Inferior parietal cortex (tissue), 1 donor: ENCODE results near the gene DR1.
A peak's percentile ranks its signal among the peaks of the same experiment; 100 is the strongest.

Experiments used
- DNase-seq: peaks from one replicate; pipeline ENCODE4 v3.0.0-alpha.2; 2016; ENCODE audit errors: extremely low spot score

DR1 gene

GRCh38 chr1:93345633-93346420, at the start of gene DR1:
TSS of gene DR1 (plus strand) at chr1:93345907. CDS start at chr1:93346646, 739 bp downstream.
- peak; percentile 90 for DNase-seq

- no peak for DNase-seq
Observed at GRCh38 chr1:93296555-93297154, 49.1 kb upstream of the DR1 start.

GRCh38 chr1:93301131-93301530, 44.6 kb upstream of the DR1 start:
- DNase-seq: no peak

- no peak for DNase-seq
Observed at GRCh38 chr1:93302078-93302477, 43.6 kb upstream of the DR1 start.

GRCh38 chr1:93304716-93305138, 41.0 kb upstream of the DR1 start:
- DNase-seq: peak; percentile 87

GRCh38 chr1:93306920-93307319, 38.8 kb upstream of the DR1 start:
- no peak for DNase-seq

GRCh38 chr1:93313026-93313425, 32.7 kb upstream of the DR1 start:
- DNase-seq: no peak

GRCh38 chr1:93317207-93317606, 28.5 kb upstream of the DR1 start:
- DNase-seq: peak; percentile 14

- DNase-seq: no peak
Observed at GRCh38 chr1:93317943-93318342, 27.8 kb upstream of the DR1 start.

- no peak for DNase-seq
Observed at GRCh38 chr1:93321720-93322119, 24.0 kb upstream of the DR1 start.

GRCh38 chr1:93322349-93322748, 23.4 kb upstream of the DR1 start:
- no peak for DNase-seq

GRCh38 chr1:93323185-93323820, 22.4 kb upstream of the DR1 start:
- DNase-seq: no peak

- no peak for DNase-seq
Observed at GRCh38 chr1:93324486-93325464, 20.9 kb upstream of the DR1 start.

- DNase-seq: peak; percentile 44
Observed at GRCh38 chr1:93328809-93329760, 16.6 kb upstream of the DR1 start.

GRCh38 chr1:93330196-93330595, 15.5 kb upstream of the DR1 start:
- no peak for DNase-seq

GRCh38 chr1:93330617-93331016, 15.1 kb upstream of the DR1 start:
- DNase-seq: no peak

- no peak for DNase-seq
Observed at GRCh38 chr1:93331412-93331811, 14.3 kb upstream of the DR1 start.

- DNase-seq: no peak
Observed at GRCh38 chr1:93332368-93332767, 13.3 kb upstream of the DR1 start.

- no peak for DNase-seq
Observed at GRCh38 chr1:93338387-93339146, 7.1 kb upstream of the DR1 start.

GRCh38 chr1:93339171-93339697, 6.5 kb upstream of the DR1 start:
- DNase-seq: no peak
